Testis (tissue), 2 donors: ENCODE results near the gene TRIM38.

Source experiments
- CTCF ChIP-seq, 3 experiments: fragments of 450-650 bp in 2 of 3; fragments of 200-600 bp in 1 of 3; sonication (generic) in 1 of 3; IDR thresholded peaks; one replicate each; pipeline ENCODE4 v1.5.1; 2016 to 2019; ENCODE audit warnings: antibody characterized with exemption in 3 of 3, mild to moderate bottlenecking in 2 of 3, moderate library complexity in 1 of 3
- POLR2A ChIP-seq: fragments of 450-650 bp; IDR thresholded peaks from one replicate; pipeline ENCODE4 v1.6.1; 2017; ENCODE audit warnings: antibody characterized with exemption, mild to moderate bottlenecking, moderate library complexity

DNA sequence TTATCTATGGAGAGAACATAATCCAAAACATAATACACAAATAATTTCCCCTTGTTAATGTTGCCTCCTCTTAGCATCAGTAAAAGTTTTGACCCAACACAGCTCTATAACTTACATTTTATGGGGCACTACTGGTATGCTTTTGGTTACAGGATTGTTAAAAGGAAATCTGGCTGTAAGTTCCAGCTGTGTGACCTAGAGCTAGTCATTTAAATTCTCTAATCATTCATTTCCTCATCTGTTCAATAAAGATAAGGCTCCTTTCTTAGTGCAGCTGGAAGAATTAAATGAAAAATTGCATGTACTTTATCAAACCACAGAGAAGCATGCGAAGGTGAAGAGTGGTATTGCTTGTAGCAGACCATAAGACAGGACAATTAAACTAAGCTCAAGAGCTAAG lies 36.7 kb upstream of the TRIM38 start:
- no peak for TF ChIP-seq POLR2A
- no peak for TF ChIP-seq CTCF (IDR thresholded peaks at IDR 0.05)
